Common myeloid progenitor, CD34-positive (primary cell): ENCODE results near the gene RINL.
"Not testable (repeated sequence)": the region's sequence is repeated elsewhere in the genome, so short reads cannot be mapped to it uniquely, and the experiment has no call there.

ENCODE experiments used
- CTCF ChIA-PET: fragments of 350-600 bp; sonication (Branson Sonifier 250); formaldehyde crosslinking; loops from one replicate; lab custom pipeline; 2021; ENCODE audit warnings: antibody characterized with exemption; lab: Charles Lee
- POLR2A ChIA-PET: fragments of 350-600 bp; sonication (Branson Sonifier 250); formaldehyde crosslinking; loops from one replicate; lab custom pipeline; 2021; ENCODE audit warnings: antibody characterized with exemption; lab: Charles Lee
- DNase-seq, 3 donors: peaks; one replicate each; pipeline versions ENCODE4 v3.0.0 to v3.0.0-alpha.2; 2013
- H3K27ac ChIP-seq, 2 experiments: 1 replicate in 1 of 2; 2 replicates in 1 of 2; pipeline ENCODE4 v1.7.0; 2013; ENCODE audit warnings: inconsistent platforms in 2 of 2, low read length in 2 of 2, mild to moderate bottlenecking in 2 of 2, low read depth in 1 of 2, moderate library complexity in 1 of 2; ENCODE audit not compliant: severe bottlenecking in 2 of 2, insufficient read depth in 1 of 2, poor library complexity in 1 of 2
- H3K27me3 ChIP-seq, 5 experiments: replicated peaks in 2 of 5; 1 replicate in 3 of 5; 2 replicates in 2 of 5; pipeline versions ENCODE4 v1.6.1 to v1.7.0; 2013; ENCODE audit warnings: low read length in 4 of 5, mild to moderate bottlenecking in 2 of 5, moderate library complexity in 2 of 5, inconsistent platforms in 1 of 5; ENCODE audit not compliant: insufficient read depth in 5 of 5, control insufficient read depth in 4 of 5
- H3K36me3 ChIP-seq, 4 experiments: 1 replicate in 2 of 4; 2 replicates in 2 of 4; pipeline versions ENCODE4 v1.6.1 to v1.7.0; 2013; ENCODE audit warnings: low read length in 3 of 4, control low read depth in 1 of 4, mild to moderate bottlenecking in 1 of 4; ENCODE audit not compliant: control insufficient read depth in 4 of 4, insufficient read depth in 4 of 4
- H3K4me1 ChIP-seq, 4 experiments: 1 replicate in 3 of 4; 2 replicates in 1 of 4; pipeline versions ENCODE4 v1.6.1 to v1.7.1; 2013; ENCODE audit warnings: low read length in 3 of 4, mild to moderate bottlenecking in 3 of 4, control low read depth in 1 of 4, inconsistent platforms in 1 of 4, moderate library complexity in 1 of 4; ENCODE audit not compliant: control insufficient read depth in 4 of 4, insufficient read depth in 4 of 4; ENCODE audit errors: control extremely low read depth in 1 of 4
- H3K4me3 ChIP-seq, 7 experiments: 1 replicate in 4 of 7; 2 replicates in 3 of 7; pipeline versions ENCODE4 v1.5.1 to v1.7.0; 2013; ENCODE audit warnings: mild to moderate bottlenecking in 7 of 7, low read length in 6 of 7, moderate library complexity in 6 of 7, inconsistent platforms in 2 of 7, low read depth in 2 of 7, control low read depth in 1 of 7; ENCODE audit not compliant: insufficient read depth in 4 of 7, control insufficient read depth in 1 of 7; ENCODE audit errors: extremely low read depth in 1 of 7
- H3K9me3 ChIP-seq, 5 experiments: 1 replicate in 4 of 5; 2 replicates in 1 of 5; pipeline versions ENCODE4 v1.6.1 to v1.7.1; 2013; ENCODE audit warnings: low read length in 4 of 5, mild to moderate bottlenecking in 2 of 5, inconsistent platforms in 1 of 5, low read depth in 1 of 5, moderate library complexity in 1 of 5; ENCODE audit not compliant: control insufficient read depth in 4 of 5, insufficient read depth in 2 of 5; ENCODE audit errors: control extremely low read depth in 1 of 5
- WGBS: methylation state at CpG from one replicate; pipeline ENCODE4 v1.1.5; 2013; ENCODE audit not compliant: insufficient coverage; 5-methylcytosine and 5-hydroxymethylcytosine counted together

RINL gene

GRCh38 chr19:38867171-38867780 lies 10.8 kb downstream of the RINL start:
- ChIA-PET CTCF (interaction anchor here (0.6 to 2.4 kb wide), 4 partner anchors 9 to 20 kb away, joined by 3 to 8 read pairs (median 5); no protein-coding TSS in a partner anchor), POLR2A (interaction anchor here (1.2 kb wide), 1 partner anchor 10 kb away, joined by 4 read pairs; no protein-coding TSS in a partner anchor)
- WGBS = 96% methylated on average over 6 of the region's 10 CpGs
- Histone ChIP-seq H3K27me3 (no peaks in the 10 kb centered on the region), H3K4me1 (peaks cover 0 to 53% (median 50%) of the 10 kb centered on the region in 4 experiments), H3K9me3 (no peaks in the 10 kb centered on the region), H3K27ac (no peak overlapping the region), H3K36me3 (no peaks in the 10 kb centered on the region), H3K4me3 (no peak overlapping the region)
- DNase-seq = no peak

DNA sequence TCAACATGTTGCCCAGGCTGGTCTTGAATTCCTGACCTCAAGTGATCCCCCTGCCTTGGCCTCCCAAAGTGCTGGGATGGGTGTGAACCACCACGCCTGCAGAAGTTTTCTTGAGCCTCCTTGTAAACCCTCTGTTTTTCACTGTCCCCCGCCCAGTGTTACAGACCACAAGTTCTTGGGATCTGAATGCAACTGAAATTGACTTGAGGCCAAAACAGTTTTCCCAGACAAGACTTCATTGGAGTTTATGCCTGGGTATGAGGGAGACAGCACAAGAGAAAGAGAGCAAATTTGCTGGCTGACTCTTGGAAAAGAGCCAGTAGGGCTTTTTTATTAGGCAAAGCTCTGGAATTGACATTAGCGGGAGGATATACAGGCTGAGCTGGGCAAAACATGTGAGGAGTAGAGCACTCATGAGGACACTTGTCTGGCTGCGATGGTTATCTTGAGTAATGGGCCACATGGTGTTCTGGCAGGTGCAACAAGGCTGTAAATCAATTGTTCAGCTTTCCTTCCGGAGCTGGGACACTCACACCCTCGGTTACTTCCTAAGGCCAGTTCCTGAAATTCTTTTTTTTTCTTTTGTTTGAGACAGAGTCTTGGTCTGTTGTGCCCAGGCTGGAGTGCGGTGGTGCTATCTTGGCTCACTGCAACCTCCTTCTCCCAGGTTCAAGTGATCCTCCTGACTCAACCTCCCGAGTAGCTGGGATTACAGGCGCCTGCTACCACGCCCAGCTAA lies 15.6 kb downstream of the RINL start:
- CTCF ChIA-PET = interaction anchor here (0.8 to 2.1 kb wide), 6 partner anchors 10 to 68 kb away, joined by 4 to 8 read pairs (median 6); partner anchors contain the start of genes MRPS12 and SARS2
- DNase-seq = peak; percentile 45 to 79 (median 70)
- Histone ChIP-seq H3K9me3 (no peaks in the 10 kb centered on the region), H3K27ac (peak overlapping the region in 1 of 2 experiments; percentile 10), H3K4me3 (peak overlapping the region in 1 of 7 experiments; percentile 38), H3K36me3 (no peaks in the 10 kb centered on the region), H3K27me3 (no peaks in the 10 kb centered on the region), H3K4me1 (peaks cover 0 to 40% (median 33%) of the 10 kb centered on the region in 4 experiments)
- POLR2A ChIA-PET = interaction anchor here (1.1 to 1.3 kb wide), 2 partner anchors 9 to 15 kb away, joined by 3 to 4 read pairs; no protein-coding TSS in a partner anchor
- WGBS = 3% methylated on average over 4 of the region's 10 CpGs

DNA sequence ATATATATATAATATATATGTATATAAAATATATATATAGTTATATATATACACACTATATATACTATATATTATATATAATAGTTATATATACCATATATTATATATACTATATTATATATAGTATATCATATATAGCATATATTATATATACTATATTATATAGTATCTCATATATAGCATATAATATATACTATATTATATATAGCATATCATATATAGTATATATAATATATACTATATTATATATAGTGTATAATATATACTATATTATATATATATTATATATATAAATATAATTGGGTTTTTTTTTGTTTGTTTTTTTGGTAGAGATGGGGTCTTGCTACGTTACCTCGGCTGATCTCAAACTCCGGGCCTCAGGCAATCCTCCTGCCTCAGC lies 16.7 kb downstream of the RINL start:
- DNase-seq = no peak
- Histone ChIP-seq H3K9me3 (no peaks in the 10 kb centered on the region), H3K4me3 (no peak overlapping the region), H3K27ac (no peak overlapping the region), H3K4me1 (peaks cover 0 to 49% (median 41%) of the 10 kb centered on the region in 4 experiments), H3K36me3 (no peaks in the 10 kb centered on the region), H3K27me3 (no peaks in the 10 kb centered on the region)
- 100% methylated on average over 2 of the region's 3 CpGs for WGBS
- ChIA-PET CTCF (interaction anchor here (1.0 to 3.0 kb wide), 5 partner anchors 8 to 69 kb away, joined by 3 to 11 read pairs (median 4); partner anchors contain the start of genes MRPS12 and SARS2), POLR2A (no interaction called here)

DNA sequence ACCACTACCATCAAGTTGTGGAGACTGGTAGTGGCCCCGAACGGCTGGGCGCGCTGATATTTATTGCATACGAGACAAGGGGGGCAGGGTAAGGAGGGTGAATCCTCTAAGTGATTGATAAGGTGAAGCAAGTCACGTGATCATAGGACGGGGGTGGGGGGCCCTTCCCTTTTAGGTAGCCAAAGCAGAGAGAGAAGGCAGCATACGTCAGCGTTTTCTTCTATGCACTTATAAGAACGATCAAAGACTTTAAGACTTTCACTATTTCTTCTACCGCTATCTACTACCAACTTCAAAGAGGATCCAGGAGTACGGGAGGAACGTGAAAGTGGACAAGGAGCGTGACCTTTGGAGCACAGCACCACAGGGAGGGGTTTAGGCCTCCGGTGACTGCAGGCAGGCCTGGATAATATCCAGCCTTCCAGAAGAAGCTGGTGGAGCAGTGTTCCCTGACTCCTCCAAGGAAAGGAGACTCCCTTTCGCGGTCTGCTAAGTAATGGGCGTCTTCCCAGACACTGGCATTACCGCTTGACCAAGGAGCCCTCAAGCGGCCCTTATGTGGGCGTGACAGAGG lies 18.4 kb downstream of the RINL start:
- CTCF ChIA-PET = interaction anchor here (1.5 to 3.0 kb wide), 2 partner anchors 10 to 28 kb away, joined by 7 to 11 read pairs; no protein-coding TSS in a partner anchor
- POLR2A ChIA-PET, H3K27ac ChIP-seq, DNase-seq, H3K9me3 ChIP-seq, H3K4me3 ChIP-seq, H3K36me3 ChIP-seq, H3K27me3 ChIP-seq: not testable (repeated sequence)
- WGBS = 97% methylated on average over 15 of the region's 21 CpGs
- peaks cover 0 to 37% (median 29%) of the 10 kb centered on the region in 4 experiments for H3K4me1 ChIP-seq

GRCh38 chr19:38856813-38857212 lies 21.3 kb downstream of the RINL start:
- Histone ChIP-seq H3K4me1 (peaks cover 0 to 24% (median 19%) of the 10 kb centered on the region in 4 experiments), H3K9me3 (no peaks in the 10 kb centered on the region), H3K36me3 (no peaks in the 10 kb centered on the region), H3K4me3 (no peak overlapping the region), H3K27ac (no peak overlapping the region), H3K27me3 (no peaks in the 10 kb centered on the region)
- ChIA-PET POLR2A (interaction anchor here (0.6 to 1.4 kb wide), 4 partner anchors 10 to 207 kb away, joined by 3 to 4 read pairs (median 3); no protein-coding TSS in a partner anchor), CTCF (interaction anchor here (0.6 to 2.2 kb wide), 5 partner anchors 10 to 215 kb away, joined by 3 to 8 read pairs (median 3); partner anchors contain the start of gene NFKBIB)
- 62% methylated on average over 2 of the region's 3 CpGs for WGBS
- DNase-seq = no peak

DNA sequence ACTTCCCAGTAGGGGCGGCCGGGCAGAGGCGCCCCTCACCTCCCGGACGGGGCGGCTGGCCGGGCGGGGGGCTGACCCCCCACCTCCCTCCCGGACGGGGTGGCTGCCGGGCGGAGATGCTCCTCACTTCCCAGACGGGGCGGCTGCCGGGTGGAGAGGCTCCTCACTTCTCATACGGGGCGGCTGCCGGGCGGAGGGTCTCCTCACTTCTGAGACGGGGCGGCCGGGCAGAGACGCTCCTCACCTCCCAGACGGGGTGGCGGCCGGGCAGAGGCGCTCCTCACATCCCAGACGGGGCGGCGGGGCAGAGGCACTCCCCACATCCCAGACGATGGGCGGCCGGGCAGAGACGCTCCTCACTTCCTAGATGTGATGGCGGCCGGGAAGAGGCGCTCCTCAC lies 22.3 kb downstream of the RINL start:
- H3K4me3 ChIP-seq, H3K9me3 ChIP-seq, POLR2A ChIA-PET, H3K27me3 ChIP-seq, H3K27ac ChIP-seq, DNase-seq, H3K36me3 ChIP-seq, CTCF ChIA-PET: not testable (repeated sequence)
- peaks cover 0 to 30% (median 28%) of the 10 kb centered on the region in 4 experiments for H3K4me1 ChIP-seq
- WGBS = 100% methylated on average over 10 of the region's 37 CpGs
